ENCODE measurements around the gene ACTR8.

The ACTR8 gene

GRCh38 chr3:53863145-53863544 is 18.8 kb downstream of the ACTR8 start:
- DNase-seq (ENCODE audit: low read depth), result no peak

- DNase-seq (ENCODE audit: low read depth), result no peak
Observed at GRCh38 chr3:53862241-53862640, 19.7 kb downstream of the ACTR8 start.

GRCh38 chr3:53860196-53860595 is 21.8 kb downstream of the ACTR8 start:
- DNase-seq (ENCODE audit: low read depth), result no peak

GRCh38 chr3:53859178-53859577 is 22.8 kb downstream of the ACTR8 start:
- DNase-seq (ENCODE audit: low read depth), result no peak

GRCh38 chr3:53858096-53858741 is 23.7 kb downstream of the ACTR8 start:
- DNase-seq (ENCODE audit: low read depth), result no peak

- DNase-seq (ENCODE audit: low read depth), result no peak
Observed at GRCh38 chr3:53856964-53857363, 25.0 kb downstream of the ACTR8 start.

GRCh38 chr3:53850895-53851294 is 31.1 kb downstream of the ACTR8 start:
- DNase-seq (ENCODE audit: low read depth), result peak; percentile 46

GRCh38 chr3:53849916-53850315 is 32.0 kb downstream of the ACTR8 start:
- DNase-seq (ENCODE audit: low read depth), result no peak

- no peak for DNase-seq (ENCODE audit: low read depth)
Observed at GRCh38 chr3:53846851-53847155, 35.1 kb downstream of the ACTR8 start.

GRCh38 chr3:53846134-53846850 is 35.7 kb downstream of the ACTR8 start, which contains the start of the genes CHDH and IL17RB:
Gene CHDH (minus strand): TSS chr3:53846419. CDS start chr3:53824008, 22,411 bp downstream.
Gene IL17RB (plus strand): TSS chr3:53846568. CDS start chr3:53846589, 21 bp downstream.
- peak; percentile 18 for DNase-seq (ENCODE audit: low read depth)

GRCh38 chr3:53845881-53846133 is 36.1 kb downstream of the ACTR8 start:
- no peak for DNase-seq (ENCODE audit: low read depth)

- DNase-seq (ENCODE audit: low read depth), result peak; percentile 46
Observed at GRCh38 chr3:53845103-53845880, 36.7 kb downstream of the ACTR8 start.

- DNase-seq (ENCODE audit: low read depth), result peak; percentile 4
Observed at GRCh38 chr3:53844262-53845102, 37.5 kb downstream of the ACTR8 start.

- DNase-seq (ENCODE audit: low read depth), result no peak
Observed at GRCh38 chr3:53843195-53844177, 38.5 kb downstream of the ACTR8 start.

GRCh38 chr3:53842436-53843194 is 39.3 kb downstream of the ACTR8 start:
- DNase-seq (ENCODE audit: low read depth), result peak; percentile 6

GRCh38 chr3:53841296-53841695 is 40.7 kb downstream of the ACTR8 start:
- DNase-seq (ENCODE audit: low read depth), result no peak

GRCh38 chr3:53837331-53837730 is 44.6 kb downstream of the ACTR8 start:
- DNase-seq (ENCODE audit: low read depth), result no peak

- DNase-seq (ENCODE audit: low read depth), result no peak
Observed at GRCh38 chr3:53836084-53836872, 45.7 kb downstream of the ACTR8 start.

- DNase-seq (ENCODE audit: low read depth), result no peak
Observed at GRCh38 chr3:53835257-53835656, 46.7 kb downstream of the ACTR8 start.
